GM19468 (cell line): ENCODE measurements around the gene TNK2.

Source experiments
- ATAC-seq: cut with Tn5 transposase; IDR thresholded peaks from one replicate; pipeline ENCODE4 v1.9.1; 2021; ENCODE audit warnings: mild to moderate bottlenecking, moderate library complexity, moderate number of reproducible peaks; ENCODE audit not compliant: unreplicated experiment; ENCODE audit errors: extremely low read depth

Gene TNK2

DNA sequence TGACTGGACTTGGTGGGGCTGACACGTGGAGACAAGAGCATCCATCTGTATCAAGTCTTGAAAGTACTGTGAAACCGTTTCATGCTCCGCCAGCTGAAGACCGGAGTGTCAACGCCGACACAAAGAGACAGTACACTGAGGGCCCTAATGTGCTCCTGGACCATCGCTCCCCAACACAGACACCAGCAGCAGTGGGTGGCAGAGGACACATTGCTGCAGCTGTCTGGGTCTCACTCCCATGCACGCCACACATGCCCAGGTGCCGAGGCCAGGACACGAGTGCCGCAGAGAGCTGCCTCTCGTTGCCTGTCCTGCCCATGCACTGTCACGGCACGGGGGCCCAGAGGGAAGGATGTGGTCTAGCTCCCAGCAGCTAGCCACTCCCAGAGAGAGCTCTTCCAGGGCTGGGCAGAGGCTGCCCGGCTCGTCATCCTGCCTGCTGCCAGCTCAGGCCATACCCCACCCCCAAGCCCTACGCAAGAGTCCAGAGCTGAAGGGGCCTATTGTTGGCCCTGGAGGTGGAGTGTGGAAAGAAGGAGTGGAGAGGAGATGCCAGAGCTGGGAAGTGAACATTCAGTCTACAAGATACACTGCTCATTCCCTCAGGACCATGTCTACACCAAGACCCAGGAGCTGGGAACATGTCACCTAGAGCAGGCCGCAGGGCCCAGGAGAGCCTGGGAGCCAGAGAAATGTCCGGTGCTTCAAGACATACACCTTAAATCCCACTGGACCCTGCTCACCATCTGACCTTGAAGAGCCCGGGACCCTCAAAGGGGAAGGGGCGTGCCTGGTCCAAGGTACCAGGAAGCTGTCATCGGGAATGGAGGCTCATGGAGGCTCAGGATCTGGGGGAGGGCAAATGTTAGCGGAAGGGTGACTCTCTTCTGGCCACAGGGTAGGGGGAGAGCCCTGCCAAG lies 7.7 kb downstream of the TNK2 start:
- ATAC-seq: peak; percentile 42

DNA sequence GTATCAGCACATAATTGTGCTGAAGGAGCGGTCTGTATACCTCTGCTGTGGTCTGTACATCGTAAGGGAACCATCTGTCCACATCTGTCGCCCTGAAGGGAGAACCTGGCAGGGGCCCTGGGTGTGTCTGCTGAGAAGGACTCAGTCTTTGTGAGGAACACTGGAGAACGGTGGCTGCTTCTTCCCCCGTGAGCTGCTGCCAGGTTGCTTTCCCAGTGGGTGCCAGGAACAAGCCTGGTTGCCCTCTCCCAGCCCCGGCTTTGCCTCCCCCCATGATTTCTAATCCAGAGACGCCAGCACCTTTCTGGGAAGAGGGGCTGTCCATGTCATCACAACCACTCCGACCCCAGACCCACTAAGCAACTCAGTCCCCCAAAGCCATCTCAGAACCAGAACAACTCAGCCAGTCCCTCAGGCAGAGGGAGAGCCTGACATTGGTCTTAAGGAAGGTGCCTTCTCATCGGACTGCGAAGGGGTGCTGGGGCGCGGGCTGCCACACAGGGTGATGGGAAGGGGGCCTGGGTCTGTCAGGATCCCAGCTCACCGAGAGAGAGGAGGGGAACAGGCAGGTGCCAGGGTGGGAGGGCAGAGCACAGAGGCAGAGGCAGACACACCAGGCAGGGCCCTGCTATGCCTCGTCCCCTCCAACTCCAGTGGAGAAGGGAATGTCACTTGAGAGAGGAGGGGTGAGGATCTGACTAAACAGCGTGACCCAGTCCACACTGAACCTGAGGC lies 8.5 kb downstream of the TNK2 start:
- ATAC-seq: no peak

DNA sequence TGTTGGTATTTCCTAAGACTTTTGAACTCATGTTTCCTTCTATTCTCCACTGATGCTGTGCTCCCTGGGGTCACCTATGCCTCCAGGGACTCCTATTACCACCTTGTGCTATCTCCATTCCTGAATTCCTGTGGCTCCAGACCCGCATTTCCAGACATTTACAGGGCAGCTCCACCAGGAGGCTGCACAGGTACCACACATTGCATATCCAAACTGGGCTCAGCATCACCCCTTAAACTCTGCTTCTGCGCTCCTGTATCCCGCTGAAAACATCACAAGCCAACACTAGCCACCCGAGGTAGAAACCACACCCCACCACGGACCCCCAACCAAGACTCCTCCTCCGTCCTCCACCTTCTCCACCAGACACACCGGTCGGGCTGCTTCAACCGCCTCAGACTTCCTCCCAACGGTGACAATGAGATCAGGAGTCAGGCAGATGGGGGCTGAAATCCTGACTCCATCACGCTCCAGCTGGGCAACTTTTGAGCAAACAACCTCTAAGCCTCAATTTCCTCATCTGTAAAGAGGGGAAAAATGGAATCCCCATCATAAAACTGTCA lies 10.4 kb downstream of the TNK2 start:
- ATAC-seq: no peak

DNA sequence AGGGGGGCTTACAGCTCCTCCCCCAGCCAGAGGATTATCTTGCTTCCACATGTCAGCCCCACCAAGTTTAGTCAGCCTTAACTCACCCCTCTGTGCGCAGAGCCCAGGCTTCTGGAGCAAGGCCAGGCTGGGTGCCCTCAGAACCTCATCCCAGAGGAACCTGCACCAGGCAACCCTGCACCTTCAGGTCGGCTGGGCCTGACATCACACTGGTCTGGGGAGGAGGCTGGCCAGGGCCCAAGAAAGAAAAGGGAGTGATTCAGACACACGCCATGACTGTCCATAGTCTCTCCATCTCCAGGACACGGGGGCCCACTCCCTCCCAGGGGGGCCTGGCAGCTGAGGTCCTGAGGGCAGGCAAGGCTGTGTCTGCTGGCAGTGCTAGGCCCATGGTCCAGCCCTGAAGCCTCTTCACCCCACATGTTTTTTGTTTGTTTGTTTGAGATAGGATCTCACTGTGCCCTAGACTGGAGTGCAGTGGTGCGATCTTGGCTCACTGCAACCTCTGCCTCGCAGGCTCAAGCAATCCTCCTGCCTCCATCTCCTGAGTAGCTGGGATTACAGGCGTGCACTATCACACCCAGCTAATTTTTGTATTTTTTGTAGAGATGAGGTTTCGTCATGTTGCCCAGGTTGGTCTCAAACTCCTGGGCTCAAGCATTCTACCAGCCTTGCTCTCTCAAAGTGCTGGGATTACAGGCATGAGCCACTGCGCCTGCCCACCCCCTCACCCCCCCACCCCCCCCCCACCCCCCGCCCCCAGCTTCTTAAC lies 11.1 kb downstream of the TNK2 start:
- no peak for ATAC-seq

DNA sequence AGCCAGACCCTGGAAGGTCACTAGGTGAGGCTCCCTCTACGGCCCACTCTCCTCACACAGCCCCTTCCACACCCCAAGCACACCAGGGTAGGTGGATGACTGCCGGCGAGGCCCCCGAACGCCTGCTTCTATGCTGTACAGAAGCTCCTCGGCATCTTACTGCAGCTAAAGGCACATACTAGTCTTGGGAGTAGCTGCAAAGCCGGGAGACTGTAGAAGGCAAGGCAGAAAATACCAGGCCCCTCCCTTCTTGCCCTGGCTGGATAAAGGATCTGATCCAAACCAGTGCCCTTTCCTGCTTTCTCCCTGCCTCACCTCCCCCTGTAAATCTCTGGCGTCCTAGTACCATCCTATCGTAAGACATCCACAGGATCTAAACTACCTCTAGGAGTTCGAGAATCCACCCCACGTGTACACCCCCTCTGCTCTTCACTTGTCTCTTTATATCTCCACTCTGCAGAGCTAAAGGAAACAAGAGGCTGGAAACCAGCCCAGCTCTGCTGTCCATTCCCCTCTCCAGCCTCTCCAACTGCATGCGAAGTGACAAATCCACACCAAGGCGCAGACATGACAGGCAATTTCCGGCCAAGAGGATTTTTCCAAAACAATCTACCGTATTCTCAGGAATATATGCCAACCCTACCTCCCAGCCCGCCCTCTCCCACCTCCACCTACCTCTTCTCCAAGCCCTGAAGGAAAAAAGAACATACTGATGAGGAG lies 11.8 kb downstream of the TNK2 start:
- ATAC-seq: no peak

DNA sequence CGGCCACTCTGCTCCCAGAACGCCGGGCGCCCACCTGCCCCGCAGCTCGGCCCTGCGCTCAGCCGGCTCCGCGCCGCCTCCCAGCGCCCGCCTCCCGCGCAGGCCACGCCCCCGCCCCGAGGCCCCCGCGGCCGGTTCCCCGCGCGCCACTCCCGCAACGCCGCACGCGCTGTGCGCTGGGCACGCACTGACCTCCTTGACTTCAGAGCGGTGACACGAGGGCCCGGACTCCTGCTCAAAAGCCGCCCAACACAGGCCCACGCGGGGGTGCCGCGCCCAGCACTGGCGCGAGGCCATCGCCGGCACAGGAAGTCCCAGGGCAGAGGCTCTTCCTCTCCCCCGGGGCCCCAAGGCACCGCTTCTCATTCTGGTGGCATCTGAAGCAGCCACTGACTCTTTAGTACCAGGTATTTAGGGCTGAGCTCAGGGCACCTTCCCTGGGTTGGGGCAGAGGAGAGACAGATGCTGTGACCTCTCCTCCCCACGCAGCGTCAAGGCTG lies 12.4 kb downstream of the TNK2 start:
- ATAC-seq: peak; percentile 29

DNA sequence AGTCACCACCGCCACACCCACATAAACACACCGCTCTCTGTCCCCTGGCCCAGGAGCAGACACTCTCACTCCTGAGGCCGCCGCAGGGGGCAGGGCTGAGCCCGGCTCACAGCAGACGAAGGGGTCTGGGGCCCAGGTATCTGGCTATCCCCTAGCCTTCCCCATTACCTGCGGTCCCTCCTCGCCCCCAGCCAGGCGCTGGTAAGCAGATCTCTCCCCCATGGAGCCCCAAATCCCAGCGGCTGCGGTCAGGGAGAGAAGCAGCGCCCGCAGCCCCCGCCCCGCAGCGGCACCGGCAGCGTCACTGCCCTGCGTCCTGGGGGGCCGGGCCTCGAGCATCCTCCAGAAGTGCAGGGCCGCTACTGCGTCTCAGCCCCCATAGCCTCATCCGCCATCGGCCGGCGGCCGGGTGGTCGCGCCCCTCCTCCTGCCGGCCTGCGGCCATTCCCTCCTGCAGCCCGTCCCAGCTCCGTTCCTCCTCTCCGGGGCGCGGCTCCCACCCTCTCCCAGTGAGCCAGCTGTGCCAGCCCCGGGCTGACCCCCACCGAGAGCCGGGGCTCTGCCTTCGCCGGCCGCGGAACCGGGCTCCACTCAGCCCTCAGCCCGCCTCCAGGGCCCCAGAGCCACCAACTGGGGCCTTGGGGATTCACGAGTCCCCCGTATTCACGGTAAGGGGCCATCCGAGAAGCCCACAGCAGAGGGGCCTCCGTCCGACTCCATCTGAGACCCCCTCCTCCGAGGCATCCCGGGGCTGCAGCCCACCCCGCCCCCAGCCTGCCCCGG lies 13.1 kb downstream of the TNK2 start:
- ATAC-seq: peak; percentile 31

DNA sequence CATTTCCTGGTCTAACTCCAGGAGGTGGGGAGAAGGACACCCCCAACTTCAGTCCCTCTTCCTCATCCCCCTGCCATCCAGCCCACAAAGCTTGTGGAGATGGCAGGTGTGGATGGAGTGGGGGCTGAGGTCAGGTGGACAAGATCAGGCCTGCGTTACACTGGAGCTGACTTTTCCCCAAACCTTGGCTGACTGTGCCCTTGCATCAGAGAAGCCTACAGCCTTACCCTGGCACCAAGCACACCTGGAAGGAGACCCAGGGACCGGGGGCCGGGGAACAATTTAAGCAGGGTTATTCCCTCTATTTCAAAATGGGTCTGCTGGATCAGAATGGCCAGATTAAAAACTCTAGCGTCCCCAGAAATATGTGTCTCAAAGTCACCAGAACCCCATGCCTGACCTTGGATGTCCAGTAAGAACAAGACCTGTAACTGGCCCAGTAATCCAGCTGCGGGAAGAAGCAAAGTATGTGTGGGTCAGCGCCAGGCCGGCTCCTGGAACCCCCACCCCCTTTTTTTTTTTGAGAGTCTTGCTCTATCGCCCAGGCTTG lies 14.4 kb downstream of the TNK2 start:
- no peak for ATAC-seq

DNA sequence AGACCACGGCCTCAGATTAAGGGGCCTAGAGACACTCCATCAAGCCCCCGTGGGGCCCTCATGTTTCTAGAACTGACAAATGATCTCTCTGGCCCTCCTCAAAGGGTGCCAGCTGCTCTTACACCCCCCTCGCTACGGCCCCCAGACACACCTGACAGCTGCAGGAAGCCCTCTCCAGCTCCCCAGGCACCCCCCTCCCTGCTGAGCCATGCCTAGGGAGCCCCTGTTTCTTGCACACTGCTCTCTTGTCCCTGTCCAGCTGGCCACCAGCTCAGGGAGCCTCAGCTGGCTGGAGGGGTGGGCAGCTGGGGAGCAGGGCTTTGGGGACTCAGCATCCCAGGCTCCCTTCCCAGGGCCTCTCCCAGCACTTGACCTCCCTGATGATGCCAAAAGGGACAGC lies 14.8 kb downstream of the TNK2 start:
- ATAC-seq: no peak

DNA sequence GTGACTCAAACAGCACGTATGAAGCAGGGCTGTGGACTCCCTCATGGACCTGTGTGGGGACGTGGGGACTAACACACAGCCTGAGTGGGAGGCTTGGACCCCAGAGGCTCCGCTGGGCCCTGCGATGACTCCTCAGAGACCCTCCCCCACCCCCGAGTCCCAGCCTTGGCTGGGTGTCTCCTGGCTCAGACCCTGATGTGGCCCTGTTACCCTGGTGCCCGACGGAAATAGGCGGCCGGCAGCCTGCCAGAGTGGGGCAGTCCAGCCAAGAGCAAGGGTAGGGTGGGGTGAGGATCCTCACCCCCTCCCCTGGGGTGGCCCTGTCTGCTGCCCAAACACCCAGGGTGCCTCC lies 15.3 kb downstream of the TNK2 start:
- ATAC-seq: no peak

DNA sequence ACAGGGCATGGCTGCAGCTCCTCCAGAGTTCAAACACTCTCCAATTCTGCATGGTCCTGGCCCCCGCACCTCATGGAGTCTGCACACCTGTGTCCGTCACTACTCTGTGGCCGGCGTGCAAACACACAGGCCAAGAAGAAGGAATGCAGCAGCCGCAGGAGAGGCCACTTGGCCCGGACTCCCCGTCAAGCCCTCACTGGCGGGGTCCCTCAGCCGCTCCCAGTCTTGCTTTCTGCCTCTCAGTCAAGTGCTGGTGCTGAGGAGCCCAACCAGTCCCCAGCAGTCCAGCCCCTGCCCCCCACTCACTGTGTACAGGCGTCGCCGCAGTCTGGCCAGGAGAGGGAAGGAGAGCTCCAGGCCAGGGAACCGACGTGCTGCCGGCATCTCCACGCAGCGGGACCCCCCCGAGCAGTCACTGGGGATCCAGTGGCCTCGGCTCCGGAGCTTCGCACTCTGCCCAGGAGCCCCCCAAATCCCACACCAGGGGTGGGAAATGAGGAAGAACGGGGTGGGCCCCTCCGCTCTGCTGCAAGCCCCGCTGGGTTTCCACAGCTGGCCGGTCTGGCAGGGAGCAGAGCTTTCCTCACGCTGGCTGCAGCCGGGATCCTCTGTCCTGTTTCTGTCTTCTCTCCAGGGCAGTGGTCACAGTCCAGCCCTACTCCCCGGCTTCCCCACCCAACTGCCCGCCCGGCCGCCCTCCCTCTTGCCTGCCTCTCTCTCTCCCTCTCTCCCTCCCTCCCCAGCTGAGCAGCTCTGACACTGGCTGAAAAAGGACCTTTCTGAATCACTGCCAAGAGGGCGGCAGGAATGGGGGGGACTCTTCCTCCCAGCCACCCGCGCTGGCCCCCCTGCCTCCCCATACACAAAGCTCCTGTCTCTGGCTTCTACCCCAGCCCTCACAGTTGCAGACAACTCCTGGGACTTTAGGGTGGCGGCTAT lies 16.0 kb downstream of the TNK2 start:
- ATAC-seq: no peak

DNA sequence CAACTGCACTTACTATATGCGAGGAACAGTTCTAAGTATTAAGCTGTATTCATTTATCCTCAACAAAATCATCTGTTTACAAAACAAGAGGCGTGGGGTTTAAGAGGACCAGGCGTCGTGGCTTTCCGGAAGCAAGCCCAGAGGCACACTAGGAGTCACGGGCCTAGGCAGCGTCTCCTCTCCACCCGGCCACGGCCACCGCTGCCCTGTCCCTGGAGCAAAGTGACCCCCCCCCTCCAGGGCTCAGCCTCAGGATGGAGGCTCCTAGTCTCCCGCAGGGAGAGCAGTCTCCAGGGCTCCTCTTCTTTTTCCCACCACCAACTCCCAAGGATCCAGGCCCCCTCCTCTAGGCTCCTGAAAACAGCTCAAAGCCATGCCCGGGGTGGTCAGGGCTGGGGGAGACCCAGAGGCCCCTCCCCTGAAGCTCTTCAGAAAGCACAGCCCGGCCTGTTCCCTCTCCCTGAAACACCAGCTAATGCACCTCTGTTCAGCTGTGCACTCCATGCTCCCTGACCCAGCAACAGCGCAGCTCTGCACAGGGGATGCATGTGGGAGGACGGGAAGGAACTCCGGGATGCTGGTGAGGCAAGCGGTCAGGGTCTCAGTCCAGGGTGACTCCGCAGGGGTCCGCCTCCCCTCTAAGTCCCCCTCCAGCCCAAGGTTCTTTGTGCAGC lies 16.8 kb downstream of the TNK2 start:
- ATAC-seq: no peak

DNA sequence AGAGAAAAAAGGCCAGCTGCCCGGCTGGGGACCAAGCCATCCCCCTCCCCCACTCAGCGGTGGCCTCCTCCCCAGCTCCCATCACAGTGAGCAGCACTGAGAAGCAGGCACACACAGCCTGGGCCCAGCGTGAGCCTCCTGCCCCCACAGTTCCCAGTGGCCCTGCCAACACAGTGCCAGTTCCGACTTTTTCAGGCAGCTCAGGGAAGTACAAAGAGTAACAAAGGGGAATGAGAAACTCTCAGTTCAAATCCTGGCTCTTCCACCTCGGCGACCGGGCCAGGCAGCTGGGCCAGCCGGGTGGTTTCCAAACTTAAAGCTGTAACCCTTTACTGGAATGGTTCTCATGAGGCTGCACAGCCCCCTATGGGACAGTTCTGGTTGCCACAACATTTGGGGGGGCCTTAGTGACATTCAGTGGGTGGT lies 18.5 kb downstream of the TNK2 start:
- ATAC-seq: no peak

DNA sequence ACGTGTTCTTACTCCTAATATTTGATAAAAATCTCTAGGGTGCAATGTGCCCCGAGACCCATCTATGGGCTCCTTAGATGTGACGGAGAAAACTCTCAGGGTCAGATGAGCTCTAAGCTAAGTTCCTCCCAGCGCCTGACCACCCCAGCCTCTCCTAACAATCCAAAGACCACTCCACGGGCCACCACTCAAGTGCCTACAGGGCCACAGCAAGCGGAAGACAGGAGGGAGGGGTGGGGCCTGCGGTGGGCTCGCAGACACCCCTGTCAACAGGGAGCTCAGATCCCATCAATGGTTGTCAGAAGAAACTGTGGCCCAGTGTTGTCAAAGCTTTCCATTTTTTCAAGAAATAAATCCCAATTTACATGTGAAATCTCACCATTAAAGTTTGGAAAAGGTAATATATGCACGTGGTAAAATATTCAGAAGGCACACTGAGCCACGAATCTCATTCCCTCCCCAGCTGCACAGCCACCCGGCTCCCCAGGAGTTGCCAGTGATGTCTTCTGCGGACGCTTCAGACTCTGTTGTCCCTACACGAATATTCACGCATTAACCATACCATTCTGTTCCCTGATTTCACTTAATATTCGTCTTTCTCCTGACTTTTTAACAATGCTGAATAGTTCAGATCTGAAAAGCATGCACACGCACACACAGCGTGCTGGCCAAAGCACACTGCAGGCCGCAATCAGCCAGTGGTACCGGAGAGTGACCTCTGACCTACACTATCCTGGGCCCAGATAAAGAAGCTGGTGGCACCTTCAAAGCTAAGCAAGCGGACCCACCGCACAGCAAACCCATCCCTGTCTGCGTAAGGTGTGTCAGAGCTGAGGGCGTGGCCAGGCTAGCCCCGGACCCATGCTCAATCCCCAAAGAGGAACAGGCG lies 19.1 kb downstream of the TNK2 start:
- no peak for ATAC-seq

DNA sequence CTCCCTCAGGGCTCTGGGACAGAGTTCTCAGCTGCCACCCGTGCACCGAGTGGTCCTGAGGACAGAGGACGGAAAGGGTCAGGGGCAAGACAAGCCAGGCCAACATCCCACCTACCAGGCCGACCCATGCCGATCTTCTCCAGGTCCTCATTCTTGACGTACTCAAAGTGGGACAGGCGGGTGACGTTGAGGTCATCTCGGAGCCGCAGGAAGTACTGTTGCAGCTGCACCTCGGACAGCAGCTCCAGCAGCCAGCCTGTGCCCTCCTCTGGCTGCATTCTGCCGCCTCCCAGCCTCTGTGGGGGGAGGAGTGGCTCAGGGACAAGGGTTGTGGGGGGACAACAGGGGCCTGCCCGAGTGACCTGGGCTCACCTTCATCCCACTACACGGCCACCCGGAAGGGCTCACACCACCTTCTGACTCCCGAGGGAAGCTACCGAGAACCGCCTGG lies 20.0 kb downstream of the TNK2 start:
- ATAC-seq: no peak

DNA sequence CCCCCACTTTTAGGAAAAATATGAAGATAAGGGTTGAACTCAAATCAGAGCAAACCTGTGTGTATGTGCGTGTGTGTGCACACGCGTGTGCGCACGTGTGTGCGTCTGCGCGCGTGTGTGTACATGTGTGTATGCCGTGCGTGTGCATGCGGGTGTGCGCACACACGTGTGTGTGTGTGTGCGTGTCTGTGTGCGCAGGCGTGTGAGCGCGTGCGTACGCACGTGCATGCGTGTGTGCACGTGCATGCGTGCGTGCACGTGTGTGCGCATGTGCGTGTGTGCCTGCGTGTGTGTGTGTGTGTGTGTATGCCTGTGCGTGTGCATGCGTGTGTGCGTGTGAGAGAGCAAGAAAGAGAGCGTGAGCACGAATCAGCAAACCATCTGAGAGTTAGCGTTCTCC lies 20.7 kb downstream of the TNK2 start:
- no peak for ATAC-seq
